PC-9 (cell line): Measurements from ENCODE around the gene METTL26.

Experiments used
- CTCF ChIP-seq: fragments of 200-600 bp; sonication (generic); conservative IDR thresholded peaks from 2 replicates; pipeline ENCODE4 v1.6.1; 2017; ENCODE audit warnings: mixed run types, antibody characterized with exemption, mild to moderate bottlenecking, moderate library complexity
- EZH2 ChIP-seq: fragments of 200-600 bp; sonication (generic); IDR thresholded peaks from 2 replicates; pipeline ENCODE4 v1.8.0; 2017; ENCODE audit warnings: antibody characterized with exemption, low read depth

DNA sequence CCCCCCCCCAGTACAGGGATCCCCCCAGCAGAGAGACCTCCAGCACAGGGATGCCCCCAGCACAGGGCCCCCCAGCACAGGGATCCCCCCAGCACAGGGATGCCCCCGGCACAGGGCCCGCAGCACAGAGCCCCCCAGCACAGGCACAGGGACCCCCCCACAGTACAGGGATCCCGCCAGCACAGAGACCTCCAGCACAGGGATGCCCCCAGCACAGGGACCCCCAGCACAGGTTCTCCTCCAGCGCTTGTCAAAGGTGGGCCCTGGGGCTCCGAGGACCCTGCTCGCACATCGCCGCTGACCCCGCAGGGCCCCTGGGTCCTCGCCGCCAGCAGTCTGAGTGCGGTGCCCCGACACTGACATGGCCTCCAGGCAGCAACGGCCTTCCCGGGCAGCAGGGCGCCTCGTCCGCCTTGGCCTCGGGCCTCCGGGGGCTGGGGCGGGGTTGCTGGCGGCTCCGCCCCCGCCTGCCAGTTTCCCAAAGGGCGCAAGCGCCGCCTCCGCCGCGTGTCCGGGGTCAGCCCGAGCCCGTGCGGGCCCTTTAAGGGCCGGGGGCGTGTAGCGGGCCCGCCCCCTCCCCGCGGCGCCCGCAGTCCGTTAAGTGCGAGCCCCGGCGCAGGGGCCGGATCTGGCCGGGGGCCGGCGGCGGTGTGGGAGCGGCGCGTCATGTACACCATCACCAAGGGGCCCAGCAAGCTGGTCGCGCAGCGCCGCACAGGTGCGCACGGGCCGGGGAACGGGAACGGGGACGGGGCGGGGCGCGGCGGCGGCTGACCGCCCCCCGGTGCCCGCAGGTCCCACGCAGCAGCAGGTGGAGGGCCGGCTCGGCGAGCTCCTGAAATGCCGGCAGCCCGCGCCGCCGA, 5.5 kb upstream of the METTL26 start, which contains the start of gene MCRIP2:
- TF ChIP-seq CTCF (no peak), EZH2 (no peak)
